Right ventricle myocardium inferior (tissue), 1 donor: ENCODE results near the gene WRNIP1. TPM values are rescaled to one million over a fixed set of nuclear protein-coding genes. Genes with fewer than 3 reads are reported as not detected.
"Not testable (repeated sequence)": the region's sequence is repeated elsewhere in the genome, so short reads cannot be mapped to it uniquely, and the experiment has no call there.

Experiments
- ATAC-seq: fragments of 200-7000 bp; cut with Tn5 transposase; one replicate; pipeline ENCODE4 v1.9.1; 2020; ENCODE audit warnings: mild to moderate bottlenecking, moderate library complexity
- DNase-seq: peaks from one replicate; pipeline ENCODE4 v3.0.0; 2021; ENCODE audit errors: missing footprints
- intact Hi-C: fragments of 100-400 bp; cut with DNase I; formaldehyde crosslinking; loops from one replicate; pipeline ENCODE4 v1.11.0; 2022
- total RNA-seq: library from RNA; stranded (reverse); fragmentation: NEBNext Ultra II Directional; extraction: Animal tissue kit (Norgen Biotek cat#: 25700); gene quantifications from one replicate; pipeline ENCODE4 v1.2.1, GENCODE V29; 2021
- donor health status: DM: no; HTN: yes; CAD: no; lungs with severe emphysema.

Gene WRNIP1
- total RNA-seq, 1 donor from 2014 or later, result 40.8 TPM

GRCh38 chr6:2755456-2755855, 9.7 kb upstream of the WRNIP1 start:
- intact Hi-C loops, result no loop called here

DNA sequence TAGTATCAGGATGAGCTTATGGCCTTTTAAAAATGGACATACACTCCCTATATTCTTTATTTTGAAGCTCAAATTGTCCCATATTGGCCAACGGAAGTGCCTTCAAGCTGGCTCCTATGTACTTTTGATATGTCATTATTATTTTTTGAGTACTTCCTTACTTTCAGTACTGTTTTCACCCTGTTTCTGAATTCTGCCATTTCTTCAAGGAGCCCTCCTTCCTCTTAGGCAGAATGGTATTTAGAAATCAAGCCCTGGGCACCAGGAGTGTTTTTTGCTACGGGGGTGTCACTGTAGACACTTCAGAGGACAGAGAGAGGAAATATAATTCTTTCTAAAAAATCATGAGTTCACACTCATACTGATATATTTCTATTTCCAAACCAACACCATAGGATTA, 9.0 kb upstream of the WRNIP1 start:
- ATAC-seq (no peak), DNase-seq (no peak)
- intact Hi-C loops, result no loop called here

More at GRCh38 chr6:2755456-2755855, 9.7 kb upstream of the WRNIP1 start:
- DNase-seq, result no peak
- no peak for ATAC-seq

GRCh38 chr6:2756687-2757224, 8.4 kb upstream of the WRNIP1 start:
- intact Hi-C loops, result no loop called here
- ATAC-seq (no peak), DNase-seq (no peak)

DNA sequence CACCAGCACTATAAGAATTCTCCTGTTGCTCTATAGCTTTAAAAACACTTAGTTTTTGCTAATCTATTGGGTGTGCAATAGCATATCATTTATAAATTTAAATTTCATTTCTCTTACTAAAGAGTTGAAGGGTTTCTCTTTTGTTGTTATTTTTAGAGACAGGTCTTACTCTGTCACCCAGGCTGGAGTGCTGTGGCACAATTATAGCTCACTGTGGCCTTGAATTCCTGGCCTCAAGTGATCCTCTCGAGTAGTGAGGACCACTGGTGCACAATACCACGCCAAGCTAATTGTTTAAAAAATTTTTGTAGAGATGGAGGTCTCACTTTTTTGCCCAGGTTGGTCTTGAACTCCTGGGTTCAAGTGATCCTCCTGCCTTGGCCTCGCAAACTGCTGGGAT, 6.2 kb upstream of the WRNIP1 start:
- intact Hi-C loops, result no loop called here
- DNase-seq (no peak), ATAC-seq (no peak)

- intact Hi-C loops, result no loop called here
- no peak for ATAC-seq
- no peak for DNase-seq
These were observed 4.0 kb upstream of the WRNIP1 start for GRCh38 chr6:2760882-2761842.

GRCh38 chr6:2762868-2763267, 2.3 kb upstream of the WRNIP1 start:
- DNase-seq, ATAC-seq, intact Hi-C loops: not testable (repeated sequence)

- ATAC-seq, result no peak
- intact Hi-C loops, result no loop called here
- peak; percentile 82 for DNase-seq
These were observed 1.8 kb upstream of the WRNIP1 start for GRCh38 chr6:2763345-2763841.

GRCh38 chr6:2763876-2764540, 1.2 kb upstream of the WRNIP1 start:
- DNase-seq (peak; percentile 72), ATAC-seq (no peak)
- intact Hi-C loops, result no loop called here

GRCh38 chr6:2764610-2765165, 505 bp upstream of the WRNIP1 start:
- ATAC-seq, result peak; percentile 91
- intact Hi-C loops, result no loop called here

DNA sequence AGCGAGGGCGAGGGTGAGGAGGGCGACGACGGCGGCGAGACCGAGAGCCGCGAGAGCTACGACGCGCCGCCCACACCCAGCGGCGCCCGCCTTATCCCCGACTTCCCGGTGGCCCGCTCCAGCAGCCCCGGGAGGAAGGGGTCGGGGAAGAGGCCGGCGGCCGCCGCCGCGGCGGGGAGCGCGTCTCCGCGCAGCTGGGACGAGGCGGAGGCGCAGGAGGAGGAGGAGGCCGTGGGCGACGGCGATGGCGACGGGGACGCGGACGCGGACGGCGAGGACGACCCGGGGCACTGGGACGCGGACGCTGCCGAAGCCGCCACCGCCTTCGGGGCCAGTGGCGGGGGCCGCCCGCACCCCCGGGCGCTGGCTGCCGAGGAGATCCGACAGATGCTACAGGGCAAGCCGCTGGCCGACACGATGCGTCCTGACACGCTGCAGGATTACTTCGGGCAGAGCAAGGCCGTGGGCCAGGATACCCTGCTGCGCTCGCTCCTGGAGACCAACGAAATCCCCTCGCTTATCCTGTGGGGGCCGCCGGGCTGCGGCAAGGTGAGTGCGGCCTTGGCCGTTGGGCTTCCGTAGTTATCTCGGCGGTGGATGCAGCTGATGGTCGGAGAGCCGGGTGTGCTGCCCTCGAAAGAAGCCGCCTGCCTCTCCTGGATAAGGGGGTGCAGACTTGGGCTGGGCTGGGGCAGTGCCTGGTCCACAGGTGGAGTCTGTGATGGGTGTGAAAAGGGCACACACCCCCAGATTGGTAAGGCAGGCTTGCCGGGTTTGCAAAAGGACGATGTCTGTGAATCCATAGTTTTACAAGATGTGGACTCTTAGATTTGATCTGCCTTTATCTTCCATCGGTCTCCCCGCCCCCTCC, 938 bp downstream of the WRNIP1 start:
- peak; percentile 12 for ATAC-seq
- intact Hi-C loops, result no loop called here

More at GRCh38 chr6:2764610-2765165, 505 bp upstream of the WRNIP1 start:
- DNase-seq, result peak; percentile 78

DNA sequence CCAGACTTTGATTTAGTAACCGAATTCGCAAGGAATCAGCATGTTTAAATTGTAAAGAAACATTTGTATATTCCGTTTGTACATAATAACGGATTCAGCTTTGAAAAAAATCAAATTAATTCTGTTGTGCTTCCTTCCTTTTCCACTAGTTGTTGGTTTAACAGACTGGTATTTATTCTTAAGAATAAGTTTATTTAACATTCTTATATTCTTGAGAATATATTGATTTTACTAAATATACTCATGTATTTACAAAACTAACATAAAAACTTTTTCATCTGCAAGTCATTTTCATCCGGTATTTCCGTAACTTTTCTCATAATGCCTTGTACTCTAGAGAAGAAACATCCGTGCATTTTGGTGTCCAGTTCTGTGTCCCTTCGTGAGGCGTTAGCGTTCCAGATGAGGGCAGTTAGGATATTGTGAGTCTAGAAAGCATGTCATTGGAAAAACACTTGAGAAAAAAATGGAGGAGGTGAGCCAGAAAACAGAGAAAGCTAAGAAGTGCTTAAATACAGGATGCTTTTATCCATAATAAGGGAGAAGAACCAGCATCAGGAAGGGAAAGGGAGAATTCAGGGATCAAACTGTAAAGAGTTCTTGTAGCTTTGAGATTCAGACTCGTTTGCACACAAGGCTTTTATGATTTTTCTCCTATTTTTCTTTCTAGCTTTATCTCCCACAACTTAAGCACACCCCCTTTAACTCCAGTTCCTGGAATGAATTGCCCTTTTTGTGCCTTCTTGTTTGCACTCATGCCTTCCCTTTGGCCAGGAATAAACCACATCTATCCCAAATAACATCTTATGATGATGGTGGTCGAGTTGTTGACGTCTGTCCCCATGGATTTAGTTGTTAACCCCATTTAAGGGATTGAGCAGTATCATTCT, 1.8 kb downstream of the WRNIP1 start:
- ATAC-seq (no peak), DNase-seq (no peak)
- intact Hi-C loops, result no loop called here

More for the DNA sequence above, 938 bp downstream of the WRNIP1 start:
- DNase-seq, result peak; percentile 82

DNA sequence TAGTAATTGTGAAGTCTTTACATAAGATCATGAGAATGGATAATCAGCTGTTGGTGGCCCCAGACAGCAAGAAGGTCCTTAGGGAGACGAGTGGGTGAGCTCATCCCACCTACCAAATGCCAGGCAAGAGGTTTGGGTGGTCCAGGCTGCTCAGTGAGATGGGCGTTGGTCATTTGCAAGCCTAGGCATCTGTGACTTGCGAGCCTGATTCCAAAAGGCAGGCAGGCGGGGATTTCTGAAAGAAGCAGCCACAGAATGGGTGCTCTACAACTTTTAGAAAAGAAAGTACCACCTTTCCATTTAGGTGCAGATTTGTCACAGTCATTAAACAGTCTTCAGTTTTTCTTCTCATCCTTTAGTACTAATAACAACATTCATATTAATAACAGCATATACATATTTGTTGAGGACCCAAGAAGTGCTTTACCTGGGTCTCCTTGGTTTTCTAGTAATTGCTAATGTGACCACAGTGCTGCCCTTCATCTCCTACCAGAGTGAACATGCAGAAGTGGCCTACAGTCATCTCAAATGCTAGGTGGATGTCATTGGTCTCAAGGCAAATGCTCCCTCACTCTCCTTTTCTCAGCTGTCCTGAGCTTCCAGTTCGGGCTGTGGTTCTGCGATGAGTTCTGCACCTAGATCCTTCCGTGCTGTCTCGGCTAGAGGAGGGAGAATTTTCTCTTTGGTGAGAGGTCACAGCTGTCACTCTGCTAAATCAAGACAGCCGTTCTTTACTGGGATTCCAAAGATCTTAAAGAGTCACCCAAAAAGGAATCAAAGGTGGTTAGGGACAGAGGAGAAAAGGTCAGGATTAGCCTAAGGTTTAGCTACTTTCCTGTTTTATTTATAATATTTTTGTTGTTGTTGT, 2.7 kb downstream of the WRNIP1 start:
- intact Hi-C loops, result no loop called here
- no peak for DNase-seq
- ATAC-seq, result no peak

GRCh38 chr6:2768696-2769095, 3.5 kb downstream of the WRNIP1 start:
- DNase-seq (no peak), ATAC-seq (no peak)
- intact Hi-C loops, result no loop called here

DNA sequence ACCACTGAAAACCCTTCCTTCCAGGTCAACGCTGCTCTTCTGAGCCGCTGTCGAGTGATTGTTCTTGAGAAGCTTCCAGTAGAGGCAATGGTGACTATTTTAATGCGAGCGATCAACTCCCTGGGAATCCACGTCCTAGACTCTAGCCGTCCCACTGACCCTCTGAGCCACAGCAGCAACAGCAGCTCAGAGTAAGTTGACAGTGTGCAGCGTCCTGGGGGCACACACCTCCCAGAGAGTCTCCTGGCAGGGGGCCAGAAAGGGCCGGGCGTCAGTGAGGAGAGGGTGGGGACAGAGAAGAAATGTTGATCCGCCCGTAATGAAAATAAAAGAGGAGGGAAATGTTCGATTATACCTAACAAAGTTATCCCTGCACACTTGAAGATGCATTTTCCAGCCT, 5.0 kb downstream of the WRNIP1 start:
- intact Hi-C loops, result no loop called here
- peak; percentile 84 for DNase-seq
- peak; percentile 36 for ATAC-seq

DNA sequence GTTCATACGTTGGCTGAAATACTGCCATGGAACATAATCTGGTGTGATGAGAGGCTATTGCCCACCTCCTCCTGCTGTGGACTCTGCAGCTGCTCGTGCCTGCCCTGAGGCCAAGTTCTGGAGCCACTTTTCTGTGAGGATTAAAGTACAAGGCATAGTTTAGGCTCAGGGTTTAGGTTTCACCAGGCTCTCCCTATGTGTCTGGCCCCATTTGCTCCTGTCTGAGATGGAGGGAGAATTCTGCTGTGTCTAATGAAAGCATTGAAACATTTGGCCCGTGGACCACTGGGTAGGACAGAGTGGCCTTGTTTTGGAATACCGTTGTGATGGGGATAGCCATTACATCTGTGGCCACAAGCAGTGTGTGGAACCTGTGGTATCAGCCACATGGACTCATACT, 5.9 kb downstream of the WRNIP1 start:
- ATAC-seq, result no peak

GRCh38 chr6:2772840-2773239, 7.6 kb downstream of the WRNIP1 start:
- intact Hi-C loops, result no loop called here
- no peak for ATAC-seq
- no peak for DNase-seq

More for the DNA sequence above, 5.9 kb downstream of the WRNIP1 start:
- intact Hi-C loops, result no loop called here
- no peak for DNase-seq
